ENCODE results near the gene DNAJC28.
A peak's percentile ranks its signal among the peaks of the same experiment; 100 is the strongest.
"Not testable (repeated sequence)": the region's sequence is repeated elsewhere in the genome, so short reads cannot be mapped to it uniquely, and the experiment has no call there.

The DNAJC28 gene, protein sequence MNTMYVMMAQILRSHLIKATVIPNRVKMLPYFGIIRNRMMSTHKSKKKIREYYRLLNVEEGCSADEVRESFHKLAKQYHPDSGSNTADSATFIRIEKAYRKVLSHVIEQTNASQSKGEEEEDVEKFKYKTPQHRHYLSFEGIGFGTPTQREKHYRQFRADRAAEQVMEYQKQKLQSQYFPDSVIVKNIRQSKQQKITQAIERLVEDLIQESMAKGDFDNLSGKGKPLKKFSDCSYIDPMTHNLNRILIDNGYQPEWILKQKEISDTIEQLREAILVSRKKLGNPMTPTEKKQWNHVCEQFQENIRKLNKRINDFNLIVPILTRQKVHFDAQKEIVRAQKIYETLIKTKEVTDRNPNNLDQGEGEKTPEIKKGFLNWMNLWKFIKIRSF

GRCh38 chr21:33491373-33492102, at the start of gene DNAJC28:
Gene DNAJC28, minus strand, starts transcription at chr21:33491716. Its CDS starts 2,323 bp downstream, at chr21:33489393.
- DNase-seq (ENCODE audit: low read depth in 2 of 2), result peak; percentile 89 to 92

- no peak for DNase-seq (ENCODE audit: low read depth in 2 of 2)
Measured at GRCh38 chr21:33541105-33541711, 49.7 kb upstream of the DNAJC28 start.

DNA sequence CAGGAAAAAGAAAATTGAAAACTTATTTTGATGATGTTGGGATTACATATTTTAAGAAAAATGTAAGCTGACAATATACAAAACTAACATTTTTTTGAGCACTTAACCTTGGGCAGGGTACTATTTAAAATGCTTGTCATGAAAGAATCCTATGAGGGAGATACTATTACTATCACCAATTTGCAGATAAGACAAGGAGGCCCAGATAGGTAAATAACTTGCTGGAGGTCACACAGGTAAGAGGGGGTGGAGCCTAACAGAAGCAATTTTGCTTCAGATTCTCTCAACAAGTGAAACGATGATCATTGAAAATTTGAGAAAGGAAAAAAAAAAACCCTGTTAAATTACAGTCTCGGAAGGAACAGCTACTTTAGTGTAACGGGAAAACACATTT, 49.2 kb upstream of the DNAJC28 start:
- no peak for DNase-seq (ENCODE audit: low read depth in 2 of 2)

DNA sequence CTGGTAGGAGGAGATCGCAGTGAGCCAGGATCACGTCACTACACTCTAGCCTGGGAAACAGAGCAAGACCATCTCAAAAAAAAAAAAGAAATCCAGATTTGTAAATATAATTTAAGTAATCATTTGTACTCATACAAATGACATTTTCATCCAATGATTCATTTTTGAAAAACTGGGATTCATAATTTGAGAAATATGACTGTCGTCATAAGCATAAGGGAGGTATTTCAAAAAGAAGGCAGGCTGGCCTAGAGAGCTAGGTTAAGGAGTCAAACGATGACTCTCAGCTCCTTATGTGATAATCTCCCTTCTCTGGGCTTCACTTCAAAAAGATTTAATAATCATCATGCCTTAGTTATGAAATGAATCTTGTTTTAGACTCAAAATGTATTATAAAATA, 48.1 kb upstream of the DNAJC28 start:
- no peak for DNase-seq (ENCODE audit: low read depth in 2 of 2)

DNA sequence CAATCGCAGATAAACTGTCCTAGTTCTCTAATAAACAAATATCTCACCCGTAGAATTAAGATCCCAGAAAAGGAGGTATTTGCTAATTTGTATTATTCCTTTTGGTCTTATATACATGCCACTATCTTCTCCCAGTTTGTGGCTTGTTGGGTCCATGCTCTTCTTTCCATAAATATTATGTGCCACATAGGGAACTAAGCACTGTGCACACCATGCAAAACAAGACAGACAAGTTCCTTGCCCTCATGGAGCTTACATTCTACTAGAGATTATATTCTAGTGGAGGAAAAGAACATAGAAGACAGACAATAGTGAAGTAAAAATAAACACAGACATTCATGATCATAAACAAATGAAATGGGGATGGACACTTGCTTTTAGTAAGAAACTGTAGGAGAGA, 45.7 kb upstream of the DNAJC28 start:
- no peak for DNase-seq (ENCODE audit: low read depth in 2 of 2)

GRCh38 chr21:33531007-33531406, 39.5 kb upstream of the DNAJC28 start:
- no peak for DNase-seq (ENCODE audit: low read depth in 2 of 2)

GRCh38 chr21:33522953-33523349, 31.4 kb upstream of the DNAJC28 start:
- DNase-seq (ENCODE audit: low read depth in 2 of 2), result no peak

GRCh38 chr21:33522297-33522952, 30.9 kb upstream of the DNAJC28 start:
- no peak for DNase-seq (ENCODE audit: low read depth in 2 of 2)

DNA sequence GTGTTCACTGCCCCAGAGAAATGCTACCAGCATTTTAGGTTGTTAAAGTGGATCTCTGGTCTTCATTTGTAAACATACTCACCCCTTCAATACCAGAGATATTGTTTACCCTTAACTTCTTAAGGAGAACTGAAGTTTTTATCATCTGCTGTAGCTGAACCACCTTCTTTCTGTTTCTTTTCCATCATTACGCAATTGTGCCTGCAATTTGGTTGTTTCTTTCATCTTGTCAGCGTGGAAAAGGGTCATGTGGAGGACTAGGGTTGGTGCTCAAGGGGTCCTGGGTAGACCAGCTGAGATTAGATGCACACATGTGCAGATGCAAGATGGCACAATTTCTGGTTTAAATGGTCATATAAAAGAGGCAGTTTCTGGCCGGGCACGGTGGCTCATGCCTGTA, 27.4 kb upstream of the DNAJC28 start:
- DNase-seq (ENCODE audit: low read depth in 2 of 2), result no peak

DNA sequence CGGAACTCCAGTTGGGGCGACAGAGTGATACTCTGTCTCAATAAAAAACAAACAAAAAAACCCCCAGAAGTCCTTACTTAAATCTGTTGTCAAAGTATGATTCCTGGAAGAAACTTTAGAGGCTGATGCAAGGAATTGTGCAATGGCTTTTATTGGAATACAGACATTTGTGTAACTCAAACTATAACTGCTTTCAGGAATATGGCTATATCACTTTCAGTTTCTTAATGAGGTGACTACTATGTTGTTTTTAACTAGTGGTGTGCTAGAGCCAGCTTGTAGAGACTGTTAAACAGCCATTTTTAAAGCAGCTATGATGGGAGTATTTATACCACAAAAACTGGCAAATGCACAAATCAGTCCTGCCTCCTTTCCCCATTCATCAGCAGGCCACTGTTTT, 22.7 kb upstream of the DNAJC28 start:
- no peak for DNase-seq (ENCODE audit: low read depth in 2 of 2)

- DNase-seq (ENCODE audit: low read depth in 2 of 2), result no peak
Measured at GRCh38 chr21:33512481-33512880, 21.0 kb upstream of the DNAJC28 start.

DNA sequence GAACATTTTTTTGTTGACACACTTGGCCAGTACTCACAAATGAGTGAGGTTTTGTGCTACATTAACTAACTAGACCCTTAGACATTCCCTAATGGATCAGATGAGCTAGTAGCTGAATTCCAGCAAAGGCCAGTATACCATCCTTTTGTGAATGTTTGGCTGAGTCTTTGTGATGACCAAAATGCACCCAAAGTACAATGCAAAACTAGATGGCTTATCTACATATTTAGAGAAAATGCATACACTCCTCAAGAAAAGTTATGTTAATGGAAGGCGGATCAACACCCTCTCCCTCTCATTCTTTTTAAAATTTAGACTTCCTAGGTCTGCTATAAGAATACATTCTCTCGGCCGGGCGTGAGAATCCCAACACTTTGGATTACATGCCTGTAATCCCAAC, 20.1 kb upstream of the DNAJC28 start:
- no peak for DNase-seq (ENCODE audit: low read depth in 2 of 2)

GRCh38 chr21:33510826-33511225, 19.3 kb upstream of the DNAJC28 start:
- no peak for DNase-seq (ENCODE audit: low read depth in 2 of 2)

- not testable (repeated sequence) for DNase-seq (ENCODE audit: low read depth in 2 of 2)
Measured at GRCh38 chr21:33507003-33507402, 15.5 kb upstream of the DNAJC28 start.

DNA sequence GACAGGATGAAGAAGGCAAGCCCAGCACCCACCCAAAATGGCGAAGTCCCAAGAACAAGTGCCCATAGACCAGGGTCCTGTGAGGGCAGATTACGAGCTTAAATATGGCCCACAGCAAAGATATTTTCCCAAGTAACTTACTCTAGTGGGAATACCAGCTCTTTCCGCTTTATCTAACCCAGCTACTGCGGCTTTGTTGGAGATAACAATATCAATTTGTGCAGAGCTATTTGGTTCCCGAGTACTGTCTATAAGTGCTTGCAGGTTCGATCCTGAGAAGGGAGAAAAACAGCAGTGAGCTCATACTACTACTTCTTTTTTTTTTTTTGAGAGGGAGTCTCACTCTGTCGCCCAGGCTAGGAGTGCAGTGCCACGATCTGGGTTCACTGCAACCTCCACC, 14.3 kb upstream of the DNAJC28 start:
- DNase-seq (ENCODE audit: low read depth in 2 of 2), result no peak

GRCh38 chr21:33496345-33496744, 4.8 kb upstream of the DNAJC28 start:
- no peak for DNase-seq (ENCODE audit: low read depth in 2 of 2)

DNA sequence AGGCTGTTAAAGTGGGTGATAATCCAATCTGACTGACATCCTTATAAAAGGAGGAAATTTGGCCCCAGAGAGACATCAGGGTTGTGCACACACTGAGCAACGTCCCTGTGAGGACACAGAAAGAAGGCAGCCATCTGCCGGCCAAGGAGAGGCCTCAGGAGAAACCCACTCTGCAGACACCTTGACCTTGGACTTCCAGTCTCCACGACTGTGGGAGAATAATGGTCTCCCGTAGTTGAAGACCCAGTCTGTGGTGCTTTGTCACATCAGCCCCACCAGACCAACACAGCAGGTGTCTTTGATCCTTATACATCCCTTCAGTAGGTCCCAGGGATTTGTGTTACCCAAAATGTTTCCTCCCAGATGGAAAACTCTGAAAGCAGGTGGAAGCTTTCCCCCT, 4.2 kb upstream of the DNAJC28 start:
- DNase-seq (ENCODE audit: low read depth in 2 of 2), result no peak

DNA sequence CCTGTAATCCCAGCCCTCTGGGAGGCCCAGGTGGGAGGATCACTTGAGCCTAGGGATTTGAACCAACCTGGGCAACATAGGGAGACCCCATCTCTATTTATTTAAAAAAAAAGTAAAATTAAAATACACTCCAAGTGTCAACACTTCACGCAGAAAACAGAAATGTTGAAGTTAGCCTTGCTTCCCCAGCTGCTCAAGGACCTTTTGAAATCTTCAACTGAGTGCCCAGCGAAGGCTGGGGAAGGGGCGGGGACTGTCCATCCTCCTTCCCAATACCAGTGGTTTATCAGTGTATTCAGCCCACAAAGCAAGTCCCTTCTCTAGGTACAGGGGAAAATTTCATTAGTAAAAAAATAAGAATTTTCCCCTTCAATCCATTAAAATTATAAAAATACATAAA, 2.2 kb upstream of the DNAJC28 start:
- no peak for DNase-seq (ENCODE audit: low read depth in 2 of 2)

DNA sequence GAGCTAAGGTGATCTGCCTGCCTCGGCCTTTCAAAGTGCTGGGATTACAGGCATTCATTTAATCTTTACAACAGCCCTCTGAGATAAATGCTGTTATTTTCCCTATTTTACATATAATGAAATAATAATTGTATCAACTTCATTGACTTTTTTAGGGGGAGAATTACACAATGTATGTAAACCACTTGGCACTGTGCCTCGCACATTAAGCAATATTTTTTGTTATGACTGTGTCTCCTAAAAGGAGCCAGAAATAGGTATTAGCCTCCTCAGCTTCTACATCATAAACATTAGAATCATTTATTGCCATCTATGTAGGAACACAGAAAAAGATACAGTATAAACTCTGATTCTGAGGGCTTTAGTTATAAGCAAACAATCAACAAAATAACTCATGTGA, 1.1 kb upstream of the DNAJC28 start:
- DNase-seq (ENCODE audit: low read depth in 2 of 2), result no peak

- DNase-seq (ENCODE audit: low read depth in 2 of 2), result no peak
Measured at GRCh38 chr21:33490991-33491372, 534 bp downstream of the DNAJC28 start.

DNA sequence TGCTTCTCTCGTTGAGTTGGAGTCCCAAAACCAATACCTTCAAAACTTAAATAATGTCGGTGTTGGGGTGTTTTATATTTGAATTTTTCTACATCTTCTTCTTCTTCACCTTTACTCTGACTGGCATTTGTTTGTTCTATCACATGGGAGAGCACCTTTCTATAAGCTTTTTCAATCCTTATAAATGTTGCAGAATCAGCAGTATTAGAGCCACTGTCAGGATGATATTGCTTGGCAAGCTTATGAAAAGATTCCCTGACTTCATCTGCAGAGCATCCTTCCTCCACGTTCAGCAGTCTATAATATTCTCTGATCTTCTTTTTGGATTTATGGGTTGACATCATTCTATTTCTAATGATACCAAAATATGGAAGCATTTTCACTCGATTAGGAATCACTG, 2.6 kb downstream of the DNAJC28 start:
- DNase-seq (ENCODE audit: low read depth in 2 of 2), result no peak

DNA sequence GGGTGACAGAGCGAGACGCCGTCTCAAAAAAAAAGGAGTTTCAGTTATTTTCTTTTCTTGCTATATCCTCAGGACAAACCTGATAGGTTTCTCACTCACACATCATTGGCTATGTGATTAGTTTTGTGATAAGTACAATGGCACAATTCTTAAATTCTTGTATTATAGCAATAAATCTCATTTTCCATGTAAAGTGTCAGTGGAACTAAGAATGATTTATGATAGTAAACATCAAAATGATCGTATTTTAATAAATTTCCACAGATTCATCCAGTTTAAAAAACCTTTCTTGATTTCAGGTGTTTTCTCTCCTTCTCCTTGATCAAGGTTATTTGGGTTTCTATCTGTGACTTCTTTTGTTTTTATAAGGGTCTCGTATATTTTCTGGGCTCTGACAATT, 3.5 kb downstream of the DNAJC28 start:
- no peak for DNase-seq (ENCODE audit: low read depth in 2 of 2)

All from stimulated activated CD8-positive, alpha-beta memory T cell treated with anti-CD3 and anti-CD28 coated beads, Interleukin-15, amount 100 ng/mL, for 48 hours (primary cell).